H1 (cell line): Measurements from ENCODE around the gene LRRC4C.

Experiments used
- CTCF ChIP-seq, 3 experiments: IDR thresholded peaks; 1 replicate in 2 of 3; 2 replicates in 1 of 3; pipeline versions ENCODE4 v1.5.1 to v1.6.1; 2011; ENCODE audit warnings: low read length in 3 of 3, mild to moderate bottlenecking in 3 of 3, inconsistent platforms in 2 of 3, low read depth in 1 of 3, moderate library complexity in 1 of 3; ENCODE audit not compliant: insufficient read depth in 1 of 3; ENCODE audit errors: control extremely low read depth in 1 of 3
- JUND ChIP-seq: IDR thresholded peaks from 2 replicates; pipeline ENCODE4 v1.6.1; 2011; ENCODE audit warnings: mild to moderate bottlenecking, improper control_type of control experiment, low read length
- KDM5A ChIP-seq: fragments of 200-600 bp; IDR thresholded peaks from 2 replicates; pipeline ENCODE4 v1.7.1; 2012; ENCODE audit warnings: mild to moderate bottlenecking, low read length, inconsistent platforms, mixed read lengths
- MAFK ChIP-seq: IDR thresholded peaks from 2 replicates; pipeline ENCODE4 v1.6.1; 2012; ENCODE audit warnings: low read depth, mild to moderate bottlenecking, improper control_type of control experiment, low read length
- POLR2A ChIP-seq, 2 experiments: IDR thresholded peaks; 1 replicate in 1 of 2; 2 replicates in 1 of 2; pipeline ENCODE4 v1.6.1; 2011; ENCODE audit warnings: low read depth in 2 of 2, low read length in 2 of 2, mild to moderate bottlenecking in 2 of 2; ENCODE audit errors: control extremely low read depth in 1 of 2
- POLR2AphosphoS5 ChIP-seq: IDR thresholded peaks from 2 replicates; pipeline ENCODE4 v1.6.1; 2011; ENCODE audit warnings: low read depth, low read length
- RAD21 ChIP-seq, 2 experiments: IDR thresholded peaks in 1 of 2; conservative IDR thresholded peaks in 1 of 2; 2 replicates each; pipeline ENCODE4 v1.6.1; 2011; ENCODE audit warnings: low read depth in 2 of 2, low read length in 2 of 2, improper control_type of control experiment in 1 of 2, inconsistent platforms in 1 of 2, mild to moderate bottlenecking in 1 of 2, moderate library complexity in 1 of 2
- SP1 ChIP-seq: IDR thresholded peaks from 2 replicates; pipeline ENCODE4 v1.6.1; 2011; ENCODE audit warnings: low read depth, low read length
- SP2 ChIP-seq: IDR thresholded peaks from 2 replicates; pipeline ENCODE4 v1.6.1; 2012; ENCODE audit warnings: mild to moderate bottlenecking, low read length, inconsistent platforms
- SUZ12 ChIP-seq: fragments of 200-600 bp; sonication (generic); IDR thresholded peaks from 2 replicates; pipeline ENCODE4 v1.6.1; 2012; ENCODE audit warnings: mild to moderate bottlenecking, inconsistent platforms, low read length, moderate library complexity, mixed read lengths
- TAF1 ChIP-seq: IDR thresholded peaks from 2 replicates; pipeline ENCODE4 v1.6.1; 2011; ENCODE audit warnings: mild to moderate bottlenecking, low read depth, low read length
- TCF12 ChIP-seq: IDR thresholded peaks from 2 replicates; pipeline ENCODE4 v1.6.1; 2011; ENCODE audit warnings: low read depth, mild to moderate bottlenecking, low read length
- USF2 ChIP-seq: IDR thresholded peaks from 2 replicates; pipeline ENCODE4 v1.6.1; 2011; ENCODE audit warnings: low read length, improper control_type of control experiment

GRCh38 chr11:40877256-40877655 lies 582.2 kb downstream of the LRRC4C start:
- TF ChIP-seq POLR2A (IDR thresholded peaks at IDR 0.05; ENCODE audit: control extremely low read depth in 1 of 2, low read depth in 2 of 2, low read length in 2 of 2) (no peak), SP2 (no peak), SUZ12 (no peak), CTCF (IDR thresholded peaks at IDR 0.05; ENCODE audit: control extremely low read depth in 1 of 3, insufficient read depth in 1 of 3, low read depth in 1 of 3, low read length in 3 of 3) (no peak), USF2 (no peak), MAFK (no peak), RAD21 (IDR thresholded peaks at IDR 0.05 in 1 of 2, conservative IDR thresholded peaks at IDR 0.05 in 1 of 2; ENCODE audit: low read depth in 2 of 2, low read length in 2 of 2) (no peak), TCF12 (no peak), KDM5A (no peak), TAF1 (no peak), JUND (no peak), SP1 (no peak), POLR2AphosphoS5 (no peak)
